Caco-2 (cell line): Measurements from ENCODE around the gene AOPEP. TPM values are rescaled to one million over a fixed set of nuclear protein-coding genes. Genes with fewer than 3 reads are reported as not detected.

ENCODE experiments used
- BruUV-seq: library from RNA; stranded (reverse); fragments of 400-500 nt; replicated peaks from 2 replicates; lab custom pipeline; 2021; lab: Mats Ljungman, UMichigan
- CTCF ChIA-PET: fragments of 300-600 bp; sonication (Branson Sonifier 250); formaldehyde crosslinking; loops from one replicate; lab custom pipeline; 2022; ENCODE audit warnings: antibody characterized with exemption; lab: Charles Lee
- POLR2A ChIA-PET: fragments of 300-600 bp; sonication (Branson Sonifier 250); formaldehyde crosslinking; loops from one replicate; lab custom pipeline; 2022; ENCODE audit warnings: antibody characterized with exemption; lab: Charles Lee
- DNase-seq, 2 experiments: peaks; one replicate each; pipeline versions ENCODE4 v3.0.0 to v3.0.0-alpha.2; 2020 to 2022
- H3K27me3 ChIP-seq: replicated peaks from 2 replicates; pipeline ENCODE4 v1.6.0; 2011; ENCODE audit warnings: low read length; ENCODE audit not compliant: control insufficient read depth, insufficient read depth
- H3K36me3 ChIP-seq: 2 replicates; pipeline ENCODE4 v1.5.1; 2011; ENCODE audit warnings: low read length; ENCODE audit not compliant: control insufficient read depth, insufficient read depth
- H3K4me1 ChIP-seq: fragments of 250-450 bp; sonication (Bioruptor Pico); 2 replicates; pipeline ENCODE4 v1.5.1; 2020; ENCODE audit warnings: mild to moderate bottlenecking
- H3K4me3 ChIP-seq: 2 replicates; pipeline ENCODE4 v1.5.1; 2011; ENCODE audit warnings: low read depth, mild to moderate bottlenecking, control low read depth, low read length
- H3K9me3 ChIP-seq: fragments of 250-450 bp; sonication (Bioruptor Pico); 2 replicates; pipeline ENCODE4 v1.5.1; 2020; ENCODE audit warnings: mild to moderate bottlenecking, moderate library complexity
- H3K27ac Mint-ChIP-seq: one replicate; pipeline ENCODE4 v1.8.0; 2022; ENCODE audit warnings: mixed read lengths; ENCODE audit not compliant: unreplicated experiment
- H3K27me3 Mint-ChIP-seq: one replicate; pipeline ENCODE4 v1.8.0; 2022; ENCODE audit warnings: mixed read lengths; ENCODE audit not compliant: insufficient read depth, unreplicated experiment
- H3K36me3 Mint-ChIP-seq: one replicate; pipeline ENCODE4 v1.8.0; 2022; ENCODE audit warnings: mild to moderate bottlenecking, mixed read lengths; ENCODE audit not compliant: insufficient read depth, unreplicated experiment
- H3K4me1 Mint-ChIP-seq: one replicate; pipeline ENCODE4 v1.8.0; 2022; ENCODE audit warnings: low read depth, mixed read lengths; ENCODE audit not compliant: unreplicated experiment
- H3K4me3 Mint-ChIP-seq: one replicate; pipeline ENCODE4 v1.8.0; 2022; ENCODE audit warnings: mild to moderate bottlenecking, moderate library complexity, mixed read lengths; ENCODE audit not compliant: unreplicated experiment
- H3K9me3 Mint-ChIP-seq: one replicate; pipeline ENCODE4 v1.8.0; 2022; ENCODE audit warnings: mixed read lengths; ENCODE audit not compliant: unreplicated experiment
- intact Hi-C: fragments of 100-400 bp; cut with micrococcal nuclease; formaldehyde crosslinking; loops from one replicate; pipeline ENCODE4 v1.10.0; 2022; ENCODE audit not compliant: unreplicated experiment
- total RNA-seq: library from RNA; stranded (reverse); gene quantifications from 2 replicates; pipeline ENCODE4 v1.2.3, GENCODE V29; 2022
- TF ChIP-seq, protein P1 (sequence below), 2 experiments: fragments of 200-600 bp in 1 of 2; IDR thresholded peaks; 1 replicate in 1 of 2; 2 replicates in 1 of 2; pipeline versions ENCODE4 v1.5.1 to v1.8.0; 2011 to 2022; ENCODE audit warnings: antibody characterized with exemption in 1 of 2, control low read depth in 1 of 2, inconsistent platforms in 1 of 2, low read depth in 1 of 2, low read length in 1 of 2, mild to moderate bottlenecking in 1 of 2, moderate library complexity in 1 of 2; ENCODE audit not compliant: insufficient read depth in 1 of 2, severe bottlenecking in 1 of 2, unreplicated experiment in 1 of 2

The AOPEP gene
- total RNA-seq, 1 experiment from 2014 or later: 63.3 TPM

DNA sequence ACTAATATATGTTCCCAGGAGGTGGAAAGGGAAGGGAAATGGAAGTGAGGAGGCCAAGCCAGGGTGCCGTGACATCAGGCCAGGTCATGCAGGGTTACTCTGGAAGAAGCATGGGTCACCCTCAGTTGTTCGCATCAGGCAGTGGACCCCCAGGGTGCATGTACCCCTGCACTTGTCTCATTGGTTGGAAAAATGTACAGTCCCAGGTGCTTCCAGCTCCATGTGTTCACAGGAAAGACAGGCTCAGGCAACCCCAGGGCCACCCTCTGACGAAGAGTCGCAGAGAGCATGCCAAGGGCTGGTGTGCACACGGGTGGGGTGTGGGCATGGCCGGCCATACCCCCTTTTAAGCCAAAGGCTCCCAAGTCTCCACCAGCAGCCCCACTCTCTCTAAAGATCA, 208.9 kb downstream of the AOPEP start:
- BruUV-seq: no TSS peak
- Histone ChIP-seq H3K4me3 (no peak overlapping the region), H3K9me3 (no peaks in the 10 kb centered on the region), H3K27me3 (no peaks in the 10 kb centered on the region), H3K36me3 (no peaks in the 10 kb centered on the region), H3K4me1 (peaks cover 27% of the 10 kb centered on the region)
- peaks cover 27% of the 10 kb centered on the region for H3K4me1 Mint-ChIP-seq
- peaks cover 10% of the 10 kb centered on the region for H3K9me3 Mint-ChIP-seq
- ChIA-PET CTCF (interaction anchor here (0.6 kb wide), 1 partner anchor 79 kb away, joined by 4 read pairs; no protein-coding TSS in a partner anchor), POLR2A (no interaction called here)
- no peak for DNase-seq
- TF ChIP-seq, protein P1, sequence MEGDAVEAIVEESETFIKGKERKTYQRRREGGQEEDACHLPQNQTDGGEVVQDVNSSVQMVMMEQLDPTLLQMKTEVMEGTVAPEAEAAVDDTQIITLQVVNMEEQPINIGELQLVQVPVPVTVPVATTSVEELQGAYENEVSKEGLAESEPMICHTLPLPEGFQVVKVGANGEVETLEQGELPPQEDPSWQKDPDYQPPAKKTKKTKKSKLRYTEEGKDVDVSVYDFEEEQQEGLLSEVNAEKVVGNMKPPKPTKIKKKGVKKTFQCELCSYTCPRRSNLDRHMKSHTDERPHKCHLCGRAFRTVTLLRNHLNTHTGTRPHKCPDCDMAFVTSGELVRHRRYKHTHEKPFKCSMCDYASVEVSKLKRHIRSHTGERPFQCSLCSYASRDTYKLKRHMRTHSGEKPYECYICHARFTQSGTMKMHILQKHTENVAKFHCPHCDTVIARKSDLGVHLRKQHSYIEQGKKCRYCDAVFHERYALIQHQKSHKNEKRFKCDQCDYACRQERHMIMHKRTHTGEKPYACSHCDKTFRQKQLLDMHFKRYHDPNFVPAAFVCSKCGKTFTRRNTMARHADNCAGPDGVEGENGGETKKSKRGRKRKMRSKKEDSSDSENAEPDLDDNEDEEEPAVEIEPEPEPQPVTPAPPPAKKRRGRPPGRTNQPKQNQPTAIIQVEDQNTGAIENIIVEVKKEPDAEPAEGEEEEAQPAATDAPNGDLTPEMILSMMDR (IDR thresholded peaks at IDR 0.05; ENCODE audit: insufficient read depth in 1 of 2, low read depth in 1 of 2, low read length in 1 of 2, severe bottlenecking in 1 of 2, unreplicated experiment in 1 of 2): no peak
- H3K36me3 Mint-ChIP-seq: no peaks in the 10 kb centered on the region
- intact Hi-C loops: no loop called here
- H3K27me3 Mint-ChIP-seq: no peaks in the 10 kb centered on the region
- H3K4me3 Mint-ChIP-seq: no peak overlapping the region
- H3K27ac Mint-ChIP-seq: no peak overlapping the region

DNA sequence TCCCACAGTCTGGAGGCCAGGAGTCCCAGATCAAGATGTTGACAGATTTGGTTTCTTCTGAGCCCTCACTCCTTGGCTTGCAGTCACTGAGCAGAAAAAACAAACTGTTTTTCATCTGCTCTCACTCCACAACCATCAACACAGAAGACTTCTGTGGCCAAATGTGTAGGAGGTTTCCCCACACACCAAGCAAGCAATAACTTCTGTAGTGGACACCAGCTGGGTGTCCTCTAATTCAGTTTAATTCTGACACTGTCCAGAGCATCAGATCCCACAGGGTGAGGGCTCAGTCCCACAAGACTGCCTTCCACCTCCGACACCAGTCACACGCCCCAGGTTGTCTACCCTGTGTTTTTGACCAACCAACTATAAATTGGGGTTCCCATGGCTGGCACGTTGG, 209.9 kb downstream of the AOPEP start:
- DNase-seq: no peak
- peaks cover 26% of the 10 kb centered on the region for H3K4me1 ChIP-seq
- no peaks in the 10 kb centered on the region for H3K9me3 ChIP-seq
- peaks cover 10% of the 10 kb centered on the region for H3K9me3 Mint-ChIP-seq
- H3K4me1 Mint-ChIP-seq: peaks cover 26% of the 10 kb centered on the region
- no TSS peak for BruUV-seq
- intact Hi-C loops: no loop called here
- ChIA-PET CTCF (no interaction called here), POLR2A (no interaction called here)
- TF ChIP-seq, protein P1 (IDR thresholded peaks at IDR 0.05; ENCODE audit: insufficient read depth in 1 of 2, low read depth in 1 of 2, low read length in 1 of 2, severe bottlenecking in 1 of 2, unreplicated experiment in 1 of 2): no peak
- H3K27me3 Mint-ChIP-seq: no peaks in the 10 kb centered on the region
- no peaks in the 10 kb centered on the region for H3K36me3 ChIP-seq
- no peak overlapping the region for H3K4me3 ChIP-seq
- no peaks in the 10 kb centered on the region for H3K27me3 ChIP-seq
- H3K36me3 Mint-ChIP-seq: no peaks in the 10 kb centered on the region
- H3K4me3 Mint-ChIP-seq: no peak overlapping the region
- no peak overlapping the region for H3K27ac Mint-ChIP-seq

DNA sequence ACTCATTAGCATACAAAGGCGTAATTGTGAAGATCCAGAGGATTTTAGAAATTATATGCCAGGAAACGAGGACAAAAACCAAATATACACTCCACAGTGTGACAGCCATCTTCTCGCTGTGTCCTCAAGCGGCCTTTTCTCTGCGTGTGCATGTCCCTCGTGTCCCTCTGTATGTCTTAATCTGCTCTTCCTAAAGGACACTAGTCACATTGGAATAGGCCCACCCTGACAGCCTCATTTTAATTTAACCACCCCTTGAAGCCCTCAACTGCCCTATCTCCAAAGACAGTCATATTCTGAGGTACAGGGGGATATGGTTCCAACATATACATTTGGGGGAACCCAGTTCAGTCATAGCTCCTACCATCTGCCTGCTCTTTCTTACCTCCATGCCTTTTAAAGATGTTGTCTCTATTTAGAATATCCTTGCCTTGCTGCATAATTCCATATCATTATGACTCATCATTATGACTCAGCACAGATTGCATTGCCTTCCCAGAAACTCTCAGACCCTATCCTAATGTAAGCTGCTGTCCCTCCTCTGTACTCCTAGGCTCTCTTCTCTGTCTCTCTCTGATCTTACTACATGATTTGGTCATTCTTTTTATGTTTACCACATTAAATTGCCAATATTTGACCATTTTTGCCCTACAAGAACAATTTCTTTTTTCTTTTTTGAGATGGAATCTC, 210.9 kb downstream of the AOPEP start:
- Histone ChIP-seq H3K27me3 (no peaks in the 10 kb centered on the region), H3K36me3 (no peaks in the 10 kb centered on the region), H3K9me3 (no peaks in the 10 kb centered on the region), H3K4me1 (peaks cover 29% of the 10 kb centered on the region), H3K4me3 (no peak overlapping the region)
- no peaks in the 10 kb centered on the region for H3K27me3 Mint-ChIP-seq
- intact Hi-C loops: no loop called here
- TF ChIP-seq, protein P1 (IDR thresholded peaks at IDR 0.05; ENCODE audit: insufficient read depth in 1 of 2, low read depth in 1 of 2, low read length in 1 of 2, severe bottlenecking in 1 of 2, unreplicated experiment in 1 of 2): no peak
- H3K9me3 Mint-ChIP-seq: peaks cover 10% of the 10 kb centered on the region
- no peaks in the 10 kb centered on the region for H3K36me3 Mint-ChIP-seq
- H3K4me1 Mint-ChIP-seq: peaks cover 30% of the 10 kb centered on the region
- CTCF ChIA-PET: no interaction called here
- H3K27ac Mint-ChIP-seq: peak overlapping the region; percentile 29
- POLR2A ChIA-PET: no interaction called here
- no TSS peak for BruUV-seq
- DNase-seq: no peak
- H3K4me3 Mint-ChIP-seq: no peak overlapping the region
